Pancreas (tissue), 10 donors: Measurements from ENCODE around the gene ECE1. TPM values are rescaled to one million over a fixed set of nuclear protein-coding genes. Genes with fewer than 3 reads are reported as not detected.

ENCODE experiments used
- ATAC-seq, 4 donors: fragments of 200-7000 bp; cut with Tn5 transposase; one replicate each; pipeline versions ENCODE4 v1.8.0 to v1.9.1; 2020; ENCODE audit warnings: mild to moderate bottlenecking in 4 of 4, moderate library complexity in 4 of 4
- DNase-seq, 6 donors: peaks; one replicate each; pipeline ENCODE4 v3.0.0-alpha.2; 2020
- FAIRE-seq: peaks from 2 replicates; lab custom pipeline; 2012; peaks lifted over from hg19 to GRCh38; lab: Jason Lieb, UNC
- H3K27ac ChIP-seq, 4 donors: fragments of 200-600 bp; sonication (generic); 1 replicate in 3 of 4; 2 replicates in 1 of 4; pipeline versions ENCODE4 v1.5.0 to v1.8.0; 2020
- H3K27me3 ChIP-seq, 4 donors: fragments of 200-600 bp; one replicate each; pipeline ENCODE4 v1.8.0; 2021
- H3K36me3 ChIP-seq, 3 donors: fragments of 200-600 bp; sonication (generic) in 1 of 3; one replicate each; pipeline versions ENCODE4 v1.5.0 to v1.8.0; 2020 to 2021
- H3K4me1 ChIP-seq, 3 donors: fragments of 200-600 bp; one replicate each; pipeline ENCODE4 v1.8.0; 2021
- H3K4me3 ChIP-seq, 4 donors: fragments of 200-600 bp; sonication (generic) in 2 of 4; one replicate each; pipeline versions ENCODE4 v1.5.0 to v1.8.0; 2020 to 2021
- H3K9me3 ChIP-seq, 4 donors: fragments of 200-600 bp; one replicate each; pipeline ENCODE4 v1.8.0; 2021
- CTCF ChIP-seq, 4 donors: fragments of 200-600 bp; sonication (generic) in 3 of 4; IDR thresholded peaks; one replicate each; pipeline versions ENCODE4 v1.5.0 to v1.8.0; 2021; ENCODE audit warnings: antibody characterized with exemption in 4 of 4
- WGBS, 2 donors: extraction: QIAGEN DNeasy Blood & Tissue Kit; methylation state at CpG; one replicate each; pipeline ENCODE4 v1.1.7; 2013; 5-methylcytosine and 5-hydroxymethylcytosine counted together
- intact Hi-C, 3 donors: fragments of 100-400 bp; cut with DNase I; formaldehyde crosslinking; loops; one replicate each; pipeline versions ENCODE4 v1.11.1 to v1.14.2; 2022
- polyA plus RNA-seq, 2 donors: library from polyadenylated mRNA; stranded (reverse); fragments of 200-250 nt; gene quantifications; one replicate each; pipeline ENCODE4 v1.2.3, GENCODE V29; 2013
- total RNA-seq, 6 donors: library from RNA; stranded (reverse); fragmentation: NEBNext Ultra II Directional in 4 of 6; extraction: Animal tissue kit (Norgen Biotek cat#: 25700) in 4 of 6; gene quantifications; one replicate each; pipeline versions ENCODE4 v1.2.1 to v1.2.4, GENCODE V29; 2021 to 2023
- donor health status: healthy with polysubstance abuse.
- donor health status: DM: no; HTN: no; CAD: no; lungs with moderate emphysema.
- donor health status: DM: no; HTN: no; CAD: no.
- donor health status: control.
- donor health status: control.
- donor health status: Bipolar disorder and iron deficiency.
- donor health status: DM: yes; HTN: yes; CAD: no.
- donor health status: DM: no; HTN: no; CAD: no.
- donor health status: DM: no; HTN: no; CAD: no.
- donor health status: DM: yes; HTN: yes; CAD: no.

Gene ECE1
- total and polyA plus RNA-seq, 8 donors: 38.1 to 141 (median 85.8) TPM

GRCh38 chr1:21272540-21272939, 17.7 kb downstream of the ECE1 start:
- H3K4me3 ChIP-seq: no peak overlapping the region
- peaks cover 46 to 72% (median 62%) of the 10 kb centered on the region in 3 donors for H3K4me1 ChIP-seq
- DNase-seq (peak in 2 of 6 donors; percentile 14 to 46), FAIRE-seq (no peak), ATAC-seq (no peak)
- no peaks in the 10 kb centered on the region for H3K27me3 ChIP-seq
- H3K9me3 ChIP-seq: no peaks in the 10 kb centered on the region
- peaks cover 0 to 6% (median 0%) of the 10 kb centered on the region in 3 donors for H3K36me3 ChIP-seq
- no peak for TF ChIP-seq CTCF (IDR thresholded peaks at IDR 0.05)
- WGBS, 2 donors: 83% methylated on average over 8 of the region's 8 CpGs
- intact Hi-C loops: loop anchor here in 1 of 3 donors (10.0 kb wide), 1 partner anchor 52 kb away; no protein-coding TSS in a partner anchor
- peak overlapping the region in 2 of 4 donors; percentile 48 to 66 for H3K27ac ChIP-seq

- Histone ChIP-seq H3K27ac (peak overlapping the region in 3 of 4 donors; percentile 6 to 66 (median 48)), H3K9me3 (no peaks in the 10 kb centered on the region), H3K4me1 (peaks cover 40 to 66% (median 52%) of the 10 kb centered on the region in 3 donors), H3K36me3 (peaks cover 0 to 6% (median 0%) of the 10 kb centered on the region in 3 donors), H3K27me3 (no peaks in the 10 kb centered on the region), H3K4me3 (no peak overlapping the region)
- DNase-seq (peak in 1 of 6 donors; percentile 14), ATAC-seq (peak; percentile 3 to 63 (median 36)), FAIRE-seq (no peak)
- intact Hi-C loops: loop anchor here in 1 of 3 donors (10.0 kb wide), 1 partner anchor 53 kb away; no protein-coding TSS in a partner anchor
- no peak for TF ChIP-seq CTCF (IDR thresholded peaks at IDR 0.05)
- 24 to 32% methylated on average over 6 of the region's 6 CpGs for WGBS, 2 donors
Observed at GRCh38 chr1:21271550-21271949, 18.7 kb downstream of the ECE1 start.

- Histone ChIP-seq H3K9me3 (no peaks in the 10 kb centered on the region), H3K27me3 (no peaks in the 10 kb centered on the region), H3K4me3 (no peak overlapping the region), H3K36me3 (peaks cover 0 to 6% (median 0%) of the 10 kb centered on the region in 3 donors), H3K27ac (peak overlapping the region in 2 of 4 donors; percentile 48 to 66), H3K4me1 (peaks cover 29 to 58% (median 43%) of the 10 kb centered on the region in 3 donors)
- intact Hi-C loops: loop anchor here in 1 of 3 donors (10.0 kb wide), 1 partner anchor 55 kb away; no protein-coding TSS in a partner anchor
- DNase-seq (peak; percentile 65 to 94 (median 83)), FAIRE-seq (no peak), ATAC-seq (peak; percentile 55 to 75 (median 61))
- 49 to 58% methylated on average over 9 of the region's 9 CpGs for WGBS, 2 donors
- TF ChIP-seq CTCF (IDR thresholded peaks at IDR 0.05): peak; percentile 63 to 75 (median 70)
Observed at GRCh38 chr1:21270086-21270689, 20.1 kb downstream of the ECE1 start.

- peaks cover 29 to 58% (median 43%) of the 10 kb centered on the region in 3 donors for H3K4me1 ChIP-seq
- intact Hi-C loops: loop anchor here in 2 of 3 donors (10.0 kb wide), 2 partner anchors 55 to 65 kb away; no protein-coding TSS in a partner anchor
- H3K9me3 ChIP-seq: no peaks in the 10 kb centered on the region
- peaks cover 0 to 6% (median 0%) of the 10 kb centered on the region in 3 donors for H3K36me3 ChIP-seq
- no peak overlapping the region for H3K4me3 ChIP-seq
- 26 to 33% methylated on average over 7 of the region's 7 CpGs for WGBS, 2 donors
- H3K27ac ChIP-seq: peak overlapping the region in 2 of 4 donors; percentile 48 to 66
- ATAC-seq: peak; percentile 20 to 55 (median 36)
- FAIRE-seq: no peak
- no peak for TF ChIP-seq CTCF (IDR thresholded peaks at IDR 0.05)
- DNase-seq: peak in 1 of 6 donors; percentile 40
- no peaks in the 10 kb centered on the region for H3K27me3 ChIP-seq
Observed at GRCh38 chr1:21269461-21270085, 20.7 kb downstream of the ECE1 start.
